PC-3 (cell line): ENCODE data around the gene RBBP5. TPM values are rescaled to one million over a fixed set of nuclear protein-coding genes. Genes with fewer than 3 reads are reported as not detected.

Experiments used
- ATAC-seq: fragments of 200-7000 bp; cut with Tn5 transposase; 2 replicates; pipeline ENCODE4 v1.9.1; 2020; ENCODE audit warnings: mild to moderate bottlenecking, moderate library complexity
- BruUV-seq: library from RNA; stranded (reverse); fragments of 400-500 nt; replicated peaks from 2 replicates; lab custom pipeline; 2021; lab: Mats Ljungman, UMichigan
- CTCF ChIA-PET: fragments of 300-600 bp; sonication (Branson Sonifier 250); formaldehyde crosslinking; loops from one replicate; lab custom pipeline; 2022; ENCODE audit warnings: antibody characterized with exemption; lab: Charles Lee
- POLR2A ChIA-PET: fragments of 300-600 bp; sonication (Branson Sonifier 250); formaldehyde crosslinking; loops from one replicate; lab custom pipeline; 2022; ENCODE audit warnings: antibody characterized with exemption; ENCODE audit not compliant: unreplicated experiment; lab: Charles Lee
- DNase-seq: peaks from one replicate; pipeline ENCODE4 v3.0.0-alpha.2; 2015
- H2AFZ ChIP-seq: fragments of 300-600 bp; sonication (generic); 2 replicates; pipeline ENCODE4 v1.6.0; 2016; ENCODE audit warnings: antibody characterized with exemption, low read length
- H3F3A ChIP-seq: fragments of 300-600 bp; sonication (generic); one replicate; pipeline ENCODE4 v1.6.0; 2017; ENCODE audit warnings: antibody characterized with exemption, low read length, control low read depth, mild to moderate bottlenecking; ENCODE audit not compliant: unreplicated experiment
- H3K27ac ChIP-seq: fragments of 300-600 bp; sonication (generic); 2 replicates; pipeline ENCODE4 v1.5.1; 2016; ENCODE audit warnings: mild to moderate bottlenecking, low read length
- H3K27me3 ChIP-seq: fragments of 300-600 bp; sonication (generic); 2 replicates; pipeline ENCODE4 v1.6.1; 2016; ENCODE audit warnings: low read length, mixed read lengths
- H3K36me3 ChIP-seq: fragments of 300-600 bp; sonication (generic); 2 replicates; pipeline ENCODE4 v1.6.1; 2016; ENCODE audit warnings: low read depth, mixed run types, low read length, mixed read lengths
- H3K4me1 ChIP-seq: fragments of 300-600 bp; sonication (generic); 2 replicates; pipeline ENCODE4 v1.5.1; 2016; ENCODE audit warnings: low read length; ENCODE audit not compliant: insufficient read depth
- H3K4me2 ChIP-seq: fragments of 300-600 bp; sonication (generic); 2 replicates; pipeline ENCODE4 v1.6.0; 2016; ENCODE audit warnings: low read length
- H3K4me3 ChIP-seq: fragments of 300-600 bp; sonication (generic); 2 replicates; pipeline ENCODE4 v1.5.1; 2016; ENCODE audit warnings: mild to moderate bottlenecking, low read length, mixed read lengths
- H3K79me2 ChIP-seq: fragments of 300-600 bp; sonication (generic); 2 replicates; pipeline ENCODE4 v1.6.1; 2017; ENCODE audit warnings: low read length, mixed read lengths
- H3K9ac ChIP-seq: fragments of 300-600 bp; sonication (generic); 2 replicates; pipeline ENCODE4 v1.6.0; 2016; ENCODE audit warnings: mild to moderate bottlenecking, low read length
- H3K9me2 ChIP-seq: fragments of 300-600 bp; sonication (generic); replicated peaks from 2 replicates; pipeline ENCODE4 v1.6.1; 2016; ENCODE audit warnings: mixed run types, low read length, mixed read lengths
- H3K9me3 ChIP-seq: fragments of 300-600 bp; sonication (generic); 2 replicates; pipeline ENCODE4 v1.6.1; 2016; ENCODE audit warnings: low read length, mixed read lengths
- H4K20me1 ChIP-seq: fragments of 300-600 bp; sonication (generic); 2 replicates; pipeline ENCODE4 v1.6.1; 2016; ENCODE audit warnings: low read length, mixed read lengths
- EZH2 ChIP-seq: fragments of 300-600 bp; sonication (generic); IDR thresholded peaks from one replicate; pipeline ENCODE4 v1.6.1; 2017; ENCODE audit warnings: antibody characterized with exemption, mild to moderate bottlenecking, low read length; ENCODE audit not compliant: unreplicated experiment
- EZH2phosphoT487 ChIP-seq: fragments of 300-600 bp; sonication (generic); IDR thresholded peaks from 2 replicates; pipeline ENCODE4 v1.6.1; 2018; ENCODE audit warnings: mild to moderate bottlenecking, antibody characterized with exemption, low read length, borderline replicate concordance
- intact Hi-C: fragments of 100-400 bp; cut with micrococcal nuclease; formaldehyde crosslinking; loops from 2 replicates; pipeline ENCODE4 v1.9.0; 2023
- total RNA-seq: library from RNA; depleted of rRNA; stranded (reverse); fragments of >200 nt; gene quantifications from 2 replicates; pipeline ENCODE4 v1.2.3, GENCODE V29; 2014
- TF ChIP-seq, protein P1 (sequence below): fragments of 300-600 bp; sonication (generic); conservative IDR thresholded peaks from 2 replicates; pipeline ENCODE4 v1.5.1; 2017; ENCODE audit warnings: antibody characterized with exemption, low read depth, mild to moderate bottlenecking, low read length

RBBP5 gene
- total RNA-seq, 1 experiment from 2014 or later: 41.7 TPM

DNA sequence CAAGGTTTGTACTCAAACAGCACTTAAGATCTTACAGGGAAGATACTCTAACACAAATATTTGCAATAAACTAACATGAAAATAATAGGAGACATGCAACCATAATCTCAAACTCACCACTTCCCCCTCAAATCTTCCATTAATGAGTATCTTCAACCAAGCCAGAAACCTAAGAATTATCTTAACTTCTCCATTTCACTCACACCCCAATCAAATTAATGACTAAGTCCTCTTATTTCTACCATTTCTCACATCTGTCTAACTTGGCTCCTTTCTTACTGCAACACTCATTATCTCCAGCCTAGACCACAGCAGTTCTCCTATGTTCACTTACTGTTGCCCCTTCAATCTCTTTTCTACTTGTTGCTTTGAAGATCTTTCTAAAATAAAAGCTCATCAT, 10.4 kb downstream of the RBBP5 start:
- H3K4me3 ChIP-seq: no peak overlapping the region
- TF ChIP-seq, protein P1, sequence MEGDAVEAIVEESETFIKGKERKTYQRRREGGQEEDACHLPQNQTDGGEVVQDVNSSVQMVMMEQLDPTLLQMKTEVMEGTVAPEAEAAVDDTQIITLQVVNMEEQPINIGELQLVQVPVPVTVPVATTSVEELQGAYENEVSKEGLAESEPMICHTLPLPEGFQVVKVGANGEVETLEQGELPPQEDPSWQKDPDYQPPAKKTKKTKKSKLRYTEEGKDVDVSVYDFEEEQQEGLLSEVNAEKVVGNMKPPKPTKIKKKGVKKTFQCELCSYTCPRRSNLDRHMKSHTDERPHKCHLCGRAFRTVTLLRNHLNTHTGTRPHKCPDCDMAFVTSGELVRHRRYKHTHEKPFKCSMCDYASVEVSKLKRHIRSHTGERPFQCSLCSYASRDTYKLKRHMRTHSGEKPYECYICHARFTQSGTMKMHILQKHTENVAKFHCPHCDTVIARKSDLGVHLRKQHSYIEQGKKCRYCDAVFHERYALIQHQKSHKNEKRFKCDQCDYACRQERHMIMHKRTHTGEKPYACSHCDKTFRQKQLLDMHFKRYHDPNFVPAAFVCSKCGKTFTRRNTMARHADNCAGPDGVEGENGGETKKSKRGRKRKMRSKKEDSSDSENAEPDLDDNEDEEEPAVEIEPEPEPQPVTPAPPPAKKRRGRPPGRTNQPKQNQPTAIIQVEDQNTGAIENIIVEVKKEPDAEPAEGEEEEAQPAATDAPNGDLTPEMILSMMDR: no peak
- TF ChIP-seq EZH2phosphoT487 (no peak), EZH2 (no peak)
- no peaks in the 10 kb centered on the region for H3K9me3 ChIP-seq
- H2AFZ ChIP-seq: no peak overlapping the region
- POLR2A ChIA-PET: no interaction called here
- DNase-seq (no peak), ATAC-seq (no peak)
- H3K9me2 ChIP-seq: no peaks in the 10 kb centered on the region
- H3K4me2 ChIP-seq: no peak overlapping the region
- CTCF ChIA-PET: no interaction called here
- H3K9ac ChIP-seq: no peak overlapping the region
- no peaks in the 10 kb centered on the region for H3K4me1 ChIP-seq
- BruUV-seq: no TSS peak
- H3K79me2 ChIP-seq: peaks cover 14% of the 10 kb centered on the region
- intact Hi-C loops: no loop called here
- H3F3A ChIP-seq: no peaks in the 10 kb centered on the region
- H3K36me3 ChIP-seq: peaks cover 58% of the 10 kb centered on the region
- no peaks in the 10 kb centered on the region for H3K27me3 ChIP-seq
- H3K27ac ChIP-seq: no peak overlapping the region
- 0 out of 2 replicates have a peak, but pooled peaks cover 4% of the 10 kb centered on the region for H4K20me1 ChIP-seq

DNA sequence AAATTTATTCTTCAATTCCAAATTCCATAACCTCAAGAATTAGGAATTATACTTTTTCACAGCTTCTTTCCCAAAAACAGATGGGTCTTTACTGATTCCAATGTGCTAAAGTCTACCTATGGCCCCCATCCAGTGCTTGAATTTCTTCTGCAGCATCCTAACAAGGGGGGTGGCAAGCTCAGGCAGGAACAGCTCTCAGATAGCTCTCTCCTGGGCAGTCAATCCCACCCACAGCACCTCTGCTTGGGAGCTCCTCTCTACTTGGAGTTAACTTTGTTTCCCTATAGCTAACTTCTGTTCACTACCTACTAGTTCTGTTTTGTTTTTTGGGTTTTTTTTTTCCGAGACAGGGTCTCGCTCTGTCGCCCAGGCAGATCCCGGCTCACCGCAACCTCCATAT, 12.1 kb downstream of the RBBP5 start:
- H4K20me1 ChIP-seq: 0 out of 2 replicates have a peak, but pooled peaks cover 4% of the 10 kb centered on the region
- H3K9me3 ChIP-seq: no peaks in the 10 kb centered on the region
- H3K9me2 ChIP-seq: no peaks in the 10 kb centered on the region
- intact Hi-C loops: no loop called here
- DNase-seq (no peak), ATAC-seq (no peak)
- H3K27ac ChIP-seq: no peak overlapping the region
- no peak overlapping the region for H3K4me2 ChIP-seq
- H3F3A ChIP-seq: no peaks in the 10 kb centered on the region
- no peak overlapping the region for H3K9ac ChIP-seq
- ChIA-PET POLR2A (interaction anchor here (0.6 kb wide), 1 partner anchor 25 kb away, joined by 15 read pairs; no protein-coding TSS in a partner anchor), CTCF (no interaction called here)
- H2AFZ ChIP-seq: no peak overlapping the region
- H3K4me3 ChIP-seq: no peak overlapping the region
- 0 out of 2 replicates have a peak, but pooled peaks cover 4% of the 10 kb centered on the region for H3K79me2 ChIP-seq
- H3K4me1 ChIP-seq: no peaks in the 10 kb centered on the region
- peaks cover 63% of the 10 kb centered on the region for H3K36me3 ChIP-seq
- BruUV-seq: no TSS peak
- TF ChIP-seq EZH2 (no peak), EZH2phosphoT487 (no peak)
- TF ChIP-seq, protein P1: no peak
- H3K27me3 ChIP-seq: no peaks in the 10 kb centered on the region

DNA sequence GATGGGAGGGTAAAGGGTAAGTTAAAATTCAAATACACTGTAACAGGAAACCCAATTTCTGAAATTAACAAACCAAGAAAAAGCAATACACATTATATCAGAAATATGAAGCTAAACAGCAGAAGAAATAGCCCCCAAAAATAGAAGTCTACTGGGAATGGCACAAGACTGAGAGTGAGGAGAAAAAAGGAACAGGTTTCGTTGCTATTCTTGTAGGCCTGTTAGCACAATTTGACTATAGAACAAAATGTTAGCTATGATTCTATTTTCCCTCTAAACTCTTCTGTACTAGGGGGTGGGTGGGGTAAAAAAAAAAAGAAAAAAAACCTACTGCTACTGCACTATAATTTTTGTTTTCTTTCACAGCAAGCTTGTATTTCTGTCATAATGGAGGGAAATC, 12.5 kb downstream of the RBBP5 start:
- Histone ChIP-seq H3K79me2 (0 out of 2 replicates have a peak, but pooled peaks cover 4% of the 10 kb centered on the region), H3K9me3 (no peaks in the 10 kb centered on the region), H3K27ac (no peak overlapping the region), H3F3A (no peaks in the 10 kb centered on the region), H3K9ac (no peak overlapping the region), H3K36me3 (peaks cover 60% of the 10 kb centered on the region), H3K4me3 (no peak overlapping the region), H4K20me1 (0 out of 2 replicates have a peak, but pooled peaks cover 4% of the 10 kb centered on the region), H3K27me3 (no peaks in the 10 kb centered on the region), H3K4me2 (no peak overlapping the region), H3K4me1 (no peaks in the 10 kb centered on the region), H3K9me2 (no peaks in the 10 kb centered on the region), H2AFZ (no peak overlapping the region)
- intact Hi-C loops: no loop called here
- no peak for DNase-seq
- CTCF ChIA-PET: interaction anchor here (0.7 kb wide), 1 partner anchor 302 kb away, joined by 3 read pairs; no protein-coding TSS in a partner anchor
- no TSS peak for BruUV-seq
- POLR2A ChIA-PET: interaction anchor here (0.6 kb wide), 1 partner anchor 26 kb away, joined by 15 read pairs; no protein-coding TSS in a partner anchor
- TF ChIP-seq EZH2 (no peak), EZH2phosphoT487 (no peak)
- TF ChIP-seq, protein P1: no peak
- ATAC-seq: no peak
